ENCODE results near the gene POLR3A.
A peak's percentile ranks its signal among the peaks of the same experiment; 100 is the strongest.

POLR3A gene

GRCh38 chr10:77978360-77978759 is 51.0 kb downstream of the POLR3A start:
- DNase-seq (ENCODE audit: low read depth), result no peak
- H3K4me3 ChIP-seq (ENCODE audit: low read depth, low read length), result no peak overlapping the region
- TF ChIP-seq MYC (IDR thresholded peaks at IDR 0.05; ENCODE audit: low read depth, low read length) (no peak), CTCF (IDR thresholded peaks at IDR 0.05; ENCODE audit: low read depth, low read length) (no peak), MAX (IDR thresholded peaks at IDR 0.05; ENCODE audit: low read depth, low read length) (no peak), POLR2A (IDR thresholded peaks at IDR 0.05; ENCODE audit: extremely low read depth, insufficient read length) (no peak)

GRCh38 chr10:77977934-77978333 is 51.4 kb downstream of the POLR3A start:
- TF ChIP-seq CTCF (IDR thresholded peaks at IDR 0.05; ENCODE audit: low read depth, low read length) (no peak), MYC (IDR thresholded peaks at IDR 0.05; ENCODE audit: low read depth, low read length) (no peak), POLR2A (IDR thresholded peaks at IDR 0.05; ENCODE audit: extremely low read depth, insufficient read length) (no peak), MAX (IDR thresholded peaks at IDR 0.05; ENCODE audit: low read depth, low read length) (no peak)
- DNase-seq (ENCODE audit: low read depth), result no peak
- H3K4me3 ChIP-seq (ENCODE audit: low read depth, low read length), result no peak overlapping the region

GRCh38 chr10:77977016-77977415 is 52.3 kb downstream of the POLR3A start:
- TF ChIP-seq MAX (IDR thresholded peaks at IDR 0.05; ENCODE audit: low read depth, low read length), result no peak
- TF ChIP-seq MYC (IDR thresholded peaks at IDR 0.05; ENCODE audit: low read depth, low read length), result no peak
- TF ChIP-seq POLR2A (IDR thresholded peaks at IDR 0.05; ENCODE audit: extremely low read depth, insufficient read length), result no peak
- TF ChIP-seq CTCF (IDR thresholded peaks at IDR 0.05; ENCODE audit: low read depth, low read length), result no peak
- DNase-seq (ENCODE audit: low read depth), result no peak
- H3K4me3 ChIP-seq (ENCODE audit: low read depth, low read length), result no peak overlapping the region

- TF ChIP-seq MAX (IDR thresholded peaks at IDR 0.05; ENCODE audit: low read depth, low read length), result no peak
- TF ChIP-seq CTCF (IDR thresholded peaks at IDR 0.05; ENCODE audit: low read depth, low read length), result no peak
- no peak for TF ChIP-seq MYC (IDR thresholded peaks at IDR 0.05; ENCODE audit: low read depth, low read length)
- TF ChIP-seq POLR2A (IDR thresholded peaks at IDR 0.05; ENCODE audit: extremely low read depth, insufficient read length), result no peak
- no peak for DNase-seq (ENCODE audit: low read depth)
- H3K4me3 ChIP-seq (ENCODE audit: low read depth, low read length), result no peak overlapping the region
Measured at GRCh38 chr10:77975086-77975666, 54.1 kb downstream of the POLR3A start.

- H3K4me3 ChIP-seq (ENCODE audit: low read depth, low read length), result no peak overlapping the region
- peak; percentile 69 for DNase-seq (ENCODE audit: low read depth)
- peak; percentile 51 for TF ChIP-seq CTCF (IDR thresholded peaks at IDR 0.05; ENCODE audit: low read depth, low read length)
- no peak for TF ChIP-seq MAX (IDR thresholded peaks at IDR 0.05; ENCODE audit: low read depth, low read length)
Measured at GRCh38 chr10:77974396-77975074, 54.8 kb downstream of the POLR3A start.

Measured in NB4 (cell line).